Measurements from ENCODE around the gene OVOL2.

Gene OVOL2

DNA sequence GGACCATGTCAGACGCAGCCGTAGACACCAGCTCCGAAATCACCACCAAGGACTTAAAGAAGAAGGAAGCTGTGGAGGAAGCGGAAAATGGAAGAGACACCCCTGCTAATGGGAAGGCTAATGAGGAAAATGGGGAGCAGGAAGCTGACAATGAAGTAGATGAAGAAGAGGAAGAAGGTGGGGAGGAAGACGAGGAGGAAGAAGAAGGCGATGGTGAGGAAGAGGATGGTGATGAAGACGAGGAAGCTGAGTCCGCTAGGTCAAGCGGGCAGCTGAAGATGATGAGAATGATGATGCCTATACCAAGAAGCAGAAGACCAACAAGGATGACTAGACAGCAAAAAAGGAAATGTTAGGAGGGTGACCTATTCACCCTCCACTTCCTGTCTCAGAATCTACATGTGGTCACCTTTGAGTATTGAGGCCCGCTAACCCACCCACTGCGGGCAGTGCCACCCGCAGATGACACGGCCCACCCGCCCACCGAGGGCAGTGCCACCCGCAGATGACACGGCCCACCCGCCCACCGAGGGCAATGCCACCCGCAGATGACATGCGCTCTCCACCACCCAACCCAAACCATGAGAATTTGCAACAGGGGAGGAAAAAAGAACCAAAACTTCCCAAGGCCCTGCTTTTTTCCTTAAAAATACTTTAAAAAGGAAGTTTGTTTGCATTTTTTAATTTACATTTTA is 45.6 kb downstream of the OVOL2 start:
- no peak for DNase-seq

DNA sequence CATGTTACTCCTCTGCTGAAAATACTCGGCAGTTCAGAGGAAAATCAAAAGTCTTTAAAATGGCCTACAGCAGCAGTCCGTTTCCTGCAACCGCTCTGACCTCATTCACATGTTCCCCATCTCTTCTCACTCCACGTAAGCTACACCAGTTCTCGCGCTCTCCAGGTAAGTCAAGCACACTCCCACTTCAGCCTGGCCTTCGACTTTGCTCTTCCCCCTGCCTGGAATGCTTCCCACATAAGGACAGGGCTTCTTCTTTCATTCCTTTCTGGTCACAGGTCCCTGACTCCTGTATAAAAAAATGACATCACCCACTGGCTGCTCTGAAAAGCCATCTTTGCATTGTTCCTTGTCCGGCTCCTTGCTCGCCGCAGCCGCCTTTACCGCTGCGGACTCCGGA is 46.2 kb downstream of the OVOL2 start:
- no peak for DNase-seq

GRCh38 chr20:18009116-18009515 is 48.6 kb downstream of the OVOL2 start:
- no peak for DNase-seq

DNA sequence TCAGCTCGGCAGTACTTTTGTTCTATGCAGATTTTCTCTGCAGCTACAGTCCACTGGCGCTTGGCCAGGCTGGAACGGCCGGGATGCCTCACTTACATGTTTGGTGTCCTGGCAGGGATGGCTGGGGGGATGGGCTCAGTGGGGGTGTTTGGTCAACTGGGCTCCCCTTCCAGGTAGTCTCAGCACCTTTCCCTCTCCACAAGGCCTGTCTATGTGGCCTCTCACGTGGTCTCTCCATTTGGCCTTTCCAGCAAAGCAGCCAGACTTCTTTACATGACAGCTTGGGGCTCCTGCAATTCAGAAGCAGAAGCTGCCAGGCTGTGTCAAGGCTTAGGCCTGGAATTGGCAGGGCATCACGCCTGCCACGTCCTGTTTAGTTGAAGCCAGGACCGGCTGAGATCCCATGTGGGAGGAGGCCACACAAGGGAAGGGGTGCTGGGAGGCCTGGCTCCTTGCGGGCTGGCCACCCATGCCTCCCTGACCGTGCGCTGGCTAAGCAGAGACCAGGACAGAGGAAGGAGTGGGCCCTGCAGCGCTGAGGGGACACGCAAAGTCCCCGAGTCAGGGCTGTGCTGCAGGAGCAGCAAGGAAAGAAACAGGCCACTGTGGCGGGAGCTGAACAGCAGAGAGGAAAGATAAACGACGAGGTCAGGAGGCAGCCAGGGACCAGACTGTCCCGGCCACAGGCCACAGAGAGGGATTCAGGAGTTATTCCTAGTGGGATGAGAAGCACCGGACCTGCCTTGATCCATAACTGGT is 50.0 kb downstream of the OVOL2 start:
- DNase-seq: no peak

- no peak for DNase-seq
These were observed 51.0 kb downstream of the OVOL2 start for GRCh38 chr20:18006684-18007083.

DNA sequence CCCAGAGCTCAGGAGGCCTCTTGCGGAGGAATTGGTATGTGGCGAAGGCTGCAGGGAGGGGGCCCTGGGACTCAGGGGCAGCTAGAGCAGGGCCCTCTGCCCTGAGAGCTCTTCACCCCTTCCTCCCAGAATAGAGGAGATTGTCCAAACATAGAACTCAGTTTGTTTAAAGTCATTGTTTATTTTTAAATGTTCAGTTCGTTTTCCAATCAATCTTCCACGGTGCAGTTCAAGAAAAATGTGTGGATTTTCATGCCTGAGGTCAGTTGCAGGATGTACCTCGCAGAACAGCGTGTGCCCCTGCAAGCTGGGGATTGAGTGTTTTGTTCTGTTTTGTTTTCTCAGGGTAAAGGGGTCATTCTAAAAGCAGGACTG is 51.7 kb downstream of the OVOL2 start:
- DNase-seq: no peak

DNA sequence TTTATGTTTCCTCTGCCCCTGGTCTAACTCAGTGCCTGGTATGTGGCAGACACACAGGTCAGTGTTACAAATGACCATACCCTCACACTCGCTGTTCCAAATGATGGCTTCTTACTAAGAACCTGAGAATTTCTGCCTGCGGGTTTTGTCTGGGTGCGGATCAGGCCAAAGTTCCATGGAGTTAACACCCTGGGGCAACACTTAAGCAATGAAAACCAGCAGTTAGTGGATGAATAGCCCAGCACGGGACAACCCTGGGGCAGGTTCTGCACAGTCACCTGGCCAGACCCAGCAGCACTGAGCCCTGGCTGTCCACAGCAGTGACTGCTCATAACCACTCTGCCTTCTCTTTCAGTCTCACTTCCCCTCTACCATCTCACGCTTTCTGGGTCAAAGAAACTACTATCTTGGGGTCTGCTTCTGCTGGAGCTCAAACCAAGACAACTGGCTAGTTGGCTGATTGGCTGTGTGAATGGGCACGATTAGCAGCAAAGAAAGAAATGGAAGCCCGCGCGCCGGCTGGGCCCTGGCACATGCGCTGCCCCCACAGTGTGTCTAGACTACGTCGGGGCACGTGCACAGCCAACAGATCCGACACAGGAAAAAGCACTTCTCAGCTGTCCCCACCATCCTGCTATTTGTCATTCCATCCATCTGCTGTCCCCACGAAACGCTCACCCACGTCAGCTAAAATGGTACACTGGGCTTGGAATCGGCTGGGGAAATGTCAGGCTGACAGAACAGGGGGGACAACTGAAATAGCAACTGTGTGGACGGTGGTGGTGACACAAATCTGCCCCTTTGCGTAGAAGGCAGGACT is 52.3 kb downstream of the OVOL2 start:
- no peak for DNase-seq

GRCh38 chr20:18004384-18005031 is 53.2 kb downstream of the OVOL2 start:
- no peak for DNase-seq

- DNase-seq: no peak
These were observed 53.8 kb downstream of the OVOL2 start for GRCh38 chr20:18003897-18004296.

DNA sequence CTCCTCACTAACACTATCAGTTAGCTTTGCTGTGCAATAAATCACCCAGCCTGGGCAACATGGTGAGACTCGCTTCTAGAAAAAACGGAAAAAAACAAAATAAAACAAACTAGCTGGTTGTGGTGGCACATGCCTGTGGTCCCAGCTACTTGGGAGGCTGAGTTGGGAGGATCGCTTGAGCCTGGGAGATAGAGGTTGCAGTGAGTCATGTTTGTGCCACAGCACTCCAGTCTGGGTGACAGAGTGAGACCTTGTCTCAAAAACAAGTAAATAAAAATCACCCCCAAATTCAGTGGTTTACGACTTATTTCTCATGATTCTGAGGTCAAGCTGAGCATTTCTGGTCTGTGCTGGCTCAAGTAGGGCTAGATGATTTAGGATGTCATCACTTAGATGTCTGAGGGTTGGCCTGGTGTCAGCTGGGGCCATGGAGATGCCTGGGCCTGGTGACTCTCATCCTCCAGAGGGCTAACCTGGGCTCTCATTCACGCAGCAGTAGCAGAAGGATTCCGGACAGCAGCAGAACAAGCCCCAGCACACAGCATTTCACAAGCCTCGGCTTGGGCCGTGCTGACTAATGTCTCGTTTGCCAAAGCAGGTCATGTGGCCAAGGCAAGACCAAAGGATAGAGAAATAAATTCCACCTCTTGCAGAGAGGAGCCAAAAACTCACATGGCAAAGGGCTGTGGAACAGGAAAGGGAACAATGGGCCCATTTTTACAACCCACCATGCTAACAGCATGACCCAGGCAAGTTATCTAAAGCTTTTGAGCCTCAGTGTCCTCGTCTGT is 56.4 kb downstream of the OVOL2 start:
- no peak for DNase-seq

DNA sequence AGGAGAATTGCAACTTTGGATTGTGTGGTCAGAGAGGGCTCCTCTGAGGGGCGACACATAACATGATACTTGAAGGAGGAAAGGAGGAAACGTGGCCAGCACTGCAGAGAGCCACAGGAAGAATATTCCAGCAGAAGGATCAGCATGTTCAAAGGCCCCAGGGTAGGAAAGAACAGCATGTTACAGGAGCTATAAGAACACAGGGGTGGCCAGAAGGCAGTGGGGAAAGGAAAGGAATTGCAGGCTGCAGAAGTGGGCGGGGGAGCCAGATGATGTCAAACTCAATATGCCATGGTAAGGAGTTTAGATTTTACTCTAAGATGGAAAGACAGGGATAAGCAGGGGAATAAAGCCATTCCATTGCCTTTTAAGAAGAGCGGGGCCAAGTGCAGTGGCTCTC is 58.1 kb downstream of the OVOL2 start:
- no peak for DNase-seq

GRCh38 chr20:17998446-17998845 is 59.3 kb downstream of the OVOL2 start:
- no peak for DNase-seq

DNA sequence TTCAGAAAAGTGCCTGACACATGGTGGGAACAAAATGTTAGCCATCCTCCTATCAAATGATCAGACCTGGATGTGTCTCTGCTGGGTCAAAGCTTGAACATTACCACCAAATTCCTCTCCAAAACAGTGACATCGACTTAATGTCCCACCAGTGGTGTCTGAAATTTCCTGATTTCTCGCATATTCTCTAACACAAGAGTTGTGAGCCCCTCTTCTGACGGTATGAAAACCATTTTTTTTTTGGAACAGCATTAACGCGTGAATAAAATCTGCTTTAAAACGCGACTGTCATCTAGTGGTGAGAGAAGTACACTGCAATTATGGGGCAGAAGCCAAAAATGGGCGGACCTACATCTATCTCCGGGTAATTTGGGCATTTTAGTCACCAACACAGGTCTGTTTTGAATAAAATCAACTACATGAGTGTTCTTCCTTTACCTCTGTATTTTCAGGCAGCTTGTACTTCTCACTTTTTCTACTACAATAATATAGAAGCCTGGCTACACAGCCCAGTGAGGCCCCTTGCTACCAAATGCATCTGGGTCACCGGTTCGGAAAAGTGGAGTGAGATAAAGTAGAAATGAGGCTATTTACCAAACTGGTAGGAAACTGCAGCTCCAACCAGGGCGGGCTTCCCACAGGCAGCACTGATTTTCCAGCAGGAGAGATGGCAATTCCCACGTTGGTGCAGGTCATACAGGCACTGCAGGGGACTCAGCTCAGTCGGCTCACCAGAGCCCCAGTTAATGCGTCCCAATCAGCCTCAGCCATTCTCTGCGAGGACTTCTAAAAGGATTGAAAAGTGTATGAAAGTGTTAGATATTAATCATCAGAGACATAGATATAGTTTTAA is 61.5 kb downstream of the OVOL2 start:
- peak; percentile 65 for DNase-seq

GRCh38 chr20:17993546-17993945 is 64.2 kb downstream of the OVOL2 start:
- no peak for DNase-seq

DNA sequence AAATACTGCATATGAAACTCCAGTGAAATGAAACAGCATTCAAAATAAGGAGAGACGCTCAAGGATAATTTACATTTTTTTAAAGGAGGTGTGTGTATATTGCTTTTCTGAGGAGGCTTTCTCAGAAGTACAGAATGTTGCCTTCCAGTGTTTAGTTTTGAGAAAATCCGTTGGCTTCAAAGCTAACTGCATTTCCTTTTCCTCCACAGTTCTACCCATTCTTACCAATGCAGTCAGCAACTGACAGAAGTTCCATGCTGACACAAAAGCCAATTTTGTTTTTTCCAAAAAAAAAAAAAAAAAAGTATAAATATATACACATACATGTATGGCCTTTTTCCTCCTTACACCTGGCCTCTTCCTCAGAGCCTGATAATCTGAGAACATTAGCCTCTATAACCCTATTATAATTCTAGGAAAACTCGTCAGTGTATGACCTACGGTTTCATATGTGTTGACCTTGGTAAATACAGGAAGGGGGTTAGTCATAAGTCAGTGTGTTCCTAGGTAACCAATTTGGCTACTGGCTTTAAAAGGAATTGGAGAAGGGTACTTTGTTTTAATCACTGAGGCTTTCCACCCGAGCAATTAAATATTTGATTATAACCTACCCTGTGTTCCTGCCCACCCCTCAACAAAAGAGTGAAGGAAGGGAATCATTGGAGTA is 64.7 kb downstream of the OVOL2 start:
- DNase-seq: no peak

DNA sequence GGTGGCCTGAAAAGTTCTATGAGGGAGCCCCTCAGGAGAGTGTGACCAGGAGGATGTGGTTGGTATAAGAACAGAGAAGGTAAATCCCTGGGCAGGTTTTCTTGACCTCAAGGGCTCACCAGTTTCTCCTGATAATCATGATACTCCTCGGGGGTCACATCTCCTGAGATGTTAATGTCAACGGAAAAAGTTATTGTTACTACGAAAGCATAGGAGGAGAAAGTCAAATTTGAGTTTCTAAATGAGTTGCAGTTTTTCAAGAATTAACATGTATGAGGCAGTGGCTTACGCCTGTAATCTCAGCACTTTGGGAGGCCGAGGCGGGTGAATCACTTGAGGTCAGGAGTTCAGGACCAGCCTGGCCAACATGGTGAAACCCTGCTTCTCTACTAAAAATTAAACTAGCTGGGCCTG is 65.5 kb downstream of the OVOL2 start:
- DNase-seq: no peak

DNA sequence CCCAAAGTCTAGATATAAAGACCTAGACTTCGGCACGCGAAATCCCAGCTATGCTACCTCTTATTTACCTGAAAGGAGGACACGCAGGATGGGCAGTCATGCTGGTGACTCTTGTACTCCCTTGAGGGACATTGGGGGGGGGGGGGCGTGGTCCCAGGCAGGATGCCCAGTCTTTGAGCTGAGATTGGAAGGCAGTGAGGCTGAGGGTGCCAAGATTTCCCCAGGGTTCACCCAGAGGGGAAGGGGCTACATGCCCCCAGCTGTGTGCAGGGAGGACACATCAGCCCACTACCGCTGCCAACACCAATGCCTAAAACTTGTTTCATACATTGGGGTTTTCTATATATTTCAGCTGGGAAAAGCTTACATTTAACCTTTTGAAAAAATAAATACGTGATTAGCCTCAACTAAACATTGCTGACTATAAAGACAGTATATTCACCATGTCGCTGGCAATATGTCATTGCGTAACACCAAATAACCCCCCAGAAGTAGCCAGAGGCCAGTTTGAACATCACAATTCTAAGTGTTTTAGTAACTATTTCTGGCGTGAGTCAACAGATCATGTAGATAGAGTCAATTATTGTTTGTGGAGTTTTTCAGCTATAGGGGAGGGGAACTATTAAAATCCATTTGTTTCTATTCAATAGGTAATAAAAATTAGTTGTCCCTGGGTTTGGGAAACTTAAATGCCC is 67.3 kb downstream of the OVOL2 start:
- no peak for DNase-seq

- DNase-seq: no peak
These were observed 69.7 kb downstream of the OVOL2 start for GRCh38 chr20:17987988-17988387.

DNA sequence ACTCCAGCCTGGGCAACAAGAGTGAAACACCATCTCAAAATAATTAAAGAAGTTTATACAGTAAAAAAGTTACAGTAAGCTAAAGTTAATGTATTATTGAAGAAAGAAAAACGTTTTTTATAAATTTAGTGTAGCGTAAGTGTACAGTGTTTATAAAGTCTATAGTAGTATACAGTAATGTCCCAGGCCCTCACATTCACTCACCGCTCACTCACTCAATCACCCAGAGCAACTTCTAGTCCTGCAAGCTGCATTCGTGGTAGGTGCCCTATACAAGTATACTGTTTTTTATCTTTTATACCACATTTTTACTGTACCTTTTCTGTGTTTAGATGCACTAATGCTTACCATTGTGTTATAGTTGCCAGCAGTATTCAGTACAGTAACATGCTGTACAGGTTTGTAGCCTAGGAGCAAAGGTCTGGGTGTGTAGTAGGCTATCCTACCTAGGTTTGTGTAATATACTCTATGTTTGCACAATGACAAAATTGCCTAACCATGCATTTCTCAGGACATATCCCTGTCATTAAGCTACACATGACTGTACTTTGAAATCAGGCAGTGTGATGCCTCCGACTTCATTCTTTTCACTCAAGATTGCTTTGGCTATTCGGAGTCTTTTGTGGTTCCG is 72.2 kb downstream of the OVOL2 start:
- no peak for DNase-seq

DNA sequence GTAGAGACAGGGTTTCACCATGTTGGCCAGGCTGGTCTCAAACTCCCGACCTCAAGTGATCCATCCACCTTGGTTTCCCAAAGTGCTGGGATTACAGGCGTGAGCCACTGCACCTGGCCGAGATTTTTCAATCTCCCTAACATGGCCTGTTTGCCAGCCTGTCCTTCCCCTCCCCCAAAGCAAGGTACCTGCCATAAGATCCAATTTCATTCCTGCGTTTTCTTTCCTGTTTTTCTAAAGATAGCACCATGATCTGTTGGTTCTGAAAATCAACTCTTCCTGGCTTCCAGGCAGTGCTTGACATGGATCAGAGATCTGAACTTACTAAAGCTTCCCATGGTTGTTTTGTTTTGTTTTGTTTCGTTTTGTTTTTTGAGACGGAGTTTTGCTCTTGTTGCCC is 81.4 kb downstream of the OVOL2 start:
- no peak for DNase-seq
